ENCODE results near the gene ATF4. TPM values are rescaled to one million over a fixed set of nuclear protein-coding genes. Genes with fewer than 3 reads are reported as not detected.

Gene ATF4
- total RNA-seq, 1 experiment from 2014 or later = 177 TPM

DNA sequence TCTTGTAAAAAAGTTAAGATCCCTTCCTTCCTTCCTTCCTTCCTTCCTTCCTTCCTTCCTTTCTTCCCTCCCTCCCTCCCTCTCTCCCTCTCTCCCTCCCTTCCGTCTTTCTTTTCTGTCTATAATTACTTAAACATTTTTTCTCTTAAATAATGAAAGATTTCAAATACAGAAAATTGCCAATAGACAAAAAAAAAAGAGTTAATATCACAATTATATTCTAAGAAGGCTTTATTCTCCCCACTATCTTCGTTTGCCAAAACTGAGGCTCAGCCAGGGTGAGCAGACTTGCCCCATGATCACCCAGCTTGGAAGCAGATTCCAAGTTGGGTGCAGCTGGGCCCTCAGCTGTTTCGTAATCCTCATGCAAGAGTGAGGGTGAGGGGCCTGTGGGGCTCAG lies 49.9 kb downstream of the ATF4 start:
- CTCF ChIA-PET = interaction anchor here (0.8 kb wide), 1 partner anchor 466 kb away, joined by 3 read pairs; no protein-coding TSS in a partner anchor
- no peak overlapping the region for H3K4me3 ChIP-seq (ENCODE audit: low read depth in 2 of 2, low read length in 2 of 2)
- ATAC-seq = no peak
- in situ Hi-C loops (cut with HindIII; ENCODE audit: low pct_unique_long_range_greater_than_20kb, low sequenced_read_pairs) = no loop called here
- no peaks in the 10 kb centered on the region for H3K9me3 ChIP-seq (ENCODE audit: control insufficient read depth, insufficient read depth, low read depth, low read length)
- POLR2A ChIA-PET = no interaction called here
- H3K27ac ChIP-seq (ENCODE audit: low read length) = no peak overlapping the region
- no peaks in the 10 kb centered on the region for H3K36me3 ChIP-seq (ENCODE audit: control insufficient read depth, insufficient read depth, low read length)
- DNase-seq (ENCODE audit: low read depth, low spot score) = no peak
- H3K4me1 ChIP-seq (ENCODE audit: control insufficient read depth, insufficient read depth, low read length) = peaks cover 4% of the 10 kb centered on the region; the same call in 1 of the 2 replicates
- intact Hi-C loops (cut with micrococcal nuclease; ENCODE audit: unreplicated experiment) = no loop called here
- TF ChIP-seq SIN3A (IDR thresholded peaks at IDR 0.05; ENCODE audit: borderline replicate concordance, insufficient read depth, low read depth, low read length) (no peak), TCF7L2 (IDR thresholded peaks at IDR 0.05; ENCODE audit: low read depth, low read length) (no peak), POLR2AphosphoS5 (IDR thresholded peaks at IDR 0.05; ENCODE audit: low read depth, low read length) (no peak)
- TF ChIP-seq, protein P1, sequence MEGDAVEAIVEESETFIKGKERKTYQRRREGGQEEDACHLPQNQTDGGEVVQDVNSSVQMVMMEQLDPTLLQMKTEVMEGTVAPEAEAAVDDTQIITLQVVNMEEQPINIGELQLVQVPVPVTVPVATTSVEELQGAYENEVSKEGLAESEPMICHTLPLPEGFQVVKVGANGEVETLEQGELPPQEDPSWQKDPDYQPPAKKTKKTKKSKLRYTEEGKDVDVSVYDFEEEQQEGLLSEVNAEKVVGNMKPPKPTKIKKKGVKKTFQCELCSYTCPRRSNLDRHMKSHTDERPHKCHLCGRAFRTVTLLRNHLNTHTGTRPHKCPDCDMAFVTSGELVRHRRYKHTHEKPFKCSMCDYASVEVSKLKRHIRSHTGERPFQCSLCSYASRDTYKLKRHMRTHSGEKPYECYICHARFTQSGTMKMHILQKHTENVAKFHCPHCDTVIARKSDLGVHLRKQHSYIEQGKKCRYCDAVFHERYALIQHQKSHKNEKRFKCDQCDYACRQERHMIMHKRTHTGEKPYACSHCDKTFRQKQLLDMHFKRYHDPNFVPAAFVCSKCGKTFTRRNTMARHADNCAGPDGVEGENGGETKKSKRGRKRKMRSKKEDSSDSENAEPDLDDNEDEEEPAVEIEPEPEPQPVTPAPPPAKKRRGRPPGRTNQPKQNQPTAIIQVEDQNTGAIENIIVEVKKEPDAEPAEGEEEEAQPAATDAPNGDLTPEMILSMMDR (IDR thresholded peaks at IDR 0.05) = no peak
- TF ChIP-seq, protein P2, sequence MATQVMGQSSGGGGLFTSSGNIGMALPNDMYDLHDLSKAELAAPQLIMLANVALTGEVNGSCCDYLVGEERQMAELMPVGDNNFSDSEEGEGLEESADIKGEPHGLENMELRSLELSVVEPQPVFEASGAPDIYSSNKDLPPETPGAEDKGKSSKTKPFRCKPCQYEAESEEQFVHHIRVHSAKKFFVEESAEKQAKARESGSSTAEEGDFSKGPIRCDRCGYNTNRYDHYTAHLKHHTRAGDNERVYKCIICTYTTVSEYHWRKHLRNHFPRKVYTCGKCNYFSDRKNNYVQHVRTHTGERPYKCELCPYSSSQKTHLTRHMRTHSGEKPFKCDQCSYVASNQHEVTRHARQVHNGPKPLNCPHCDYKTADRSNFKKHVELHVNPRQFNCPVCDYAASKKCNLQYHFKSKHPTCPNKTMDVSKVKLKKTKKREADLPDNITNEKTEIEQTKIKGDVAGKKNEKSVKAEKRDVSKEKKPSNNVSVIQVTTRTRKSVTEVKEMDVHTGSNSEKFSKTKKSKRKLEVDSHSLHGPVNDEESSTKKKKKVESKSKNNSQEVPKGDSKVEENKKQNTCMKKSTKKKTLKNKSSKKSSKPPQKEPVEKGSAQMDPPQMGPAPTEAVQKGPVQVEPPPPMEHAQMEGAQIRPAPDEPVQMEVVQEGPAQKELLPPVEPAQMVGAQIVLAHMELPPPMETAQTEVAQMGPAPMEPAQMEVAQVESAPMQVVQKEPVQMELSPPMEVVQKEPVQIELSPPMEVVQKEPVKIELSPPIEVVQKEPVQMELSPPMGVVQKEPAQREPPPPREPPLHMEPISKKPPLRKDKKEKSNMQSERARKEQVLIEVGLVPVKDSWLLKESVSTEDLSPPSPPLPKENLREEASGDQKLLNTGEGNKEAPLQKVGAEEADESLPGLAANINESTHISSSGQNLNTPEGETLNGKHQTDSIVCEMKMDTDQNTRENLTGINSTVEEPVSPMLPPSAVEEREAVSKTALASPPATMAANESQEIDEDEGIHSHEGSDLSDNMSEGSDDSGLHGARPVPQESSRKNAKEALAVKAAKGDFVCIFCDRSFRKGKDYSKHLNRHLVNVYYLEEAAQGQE (IDR thresholded peaks at IDR 0.05; ENCODE audit: insufficient read depth in 1 of 2, low read depth in 2 of 2, low read length in 1 of 2) = no peak
- no peaks in the 10 kb centered on the region for H3K27me3 ChIP-seq (ENCODE audit: control insufficient read depth, insufficient read depth, low read length)
- BruUV-seq (replicated peaks) = no TSS peak

DNA sequence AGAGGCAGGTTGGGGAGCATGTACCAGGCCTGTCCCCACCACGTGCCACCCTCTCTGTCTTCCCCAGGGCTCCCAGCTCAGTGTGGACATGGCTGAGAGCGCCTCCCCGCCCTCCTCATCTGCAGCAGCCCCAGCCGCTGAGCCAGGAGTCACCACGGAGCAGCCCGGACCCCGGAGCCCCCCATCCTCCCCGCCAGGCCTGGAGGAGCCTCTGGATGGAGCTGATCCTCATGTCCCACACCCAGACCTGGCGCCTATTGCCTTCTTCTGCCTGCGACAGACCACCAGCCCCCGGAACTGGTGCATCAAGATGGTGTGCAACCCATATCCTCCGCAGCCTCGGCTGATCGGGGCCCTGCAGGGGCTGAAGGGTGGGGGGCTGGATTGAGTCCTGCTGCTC lies 50.3 kb downstream of the ATF4 start, which contains the start of gene CACNA1I:
TSS of gene CACNA1I (plus strand) at position 89 of the 400 bp plus-strand sequence. CDS start at position 89, 0 bp downstream.
- intact Hi-C loops (cut with micrococcal nuclease; ENCODE audit: unreplicated experiment) = no loop called here
- H3K4me3 ChIP-seq (ENCODE audit: low read depth in 2 of 2, low read length in 2 of 2) = no peak within 1 kb of the TSS
- H3K27ac ChIP-seq (ENCODE audit: low read length) = no peak within 1 kb of the TSS
- ChIA-PET CTCF (interaction anchor here (0.8 kb wide), 1 partner anchor 466 kb away, joined by 3 read pairs; no protein-coding TSS in a partner anchor), POLR2A (no interaction called here)
- H3K36me3 ChIP-seq (ENCODE audit: control insufficient read depth, insufficient read depth, low read length) = no peaks in the 10 kb centered on the region
- peaks cover 4% of the 10 kb centered on the region; the same call in 1 of the 2 replicates for H3K4me1 ChIP-seq (ENCODE audit: control insufficient read depth, insufficient read depth, low read length)
- BruUV-seq (replicated peaks) = no TSS peak
- H3K27me3 ChIP-seq (ENCODE audit: control insufficient read depth, insufficient read depth, low read length) = no peaks in the 10 kb centered on the region
- DNase-seq (ENCODE audit: low read depth, low spot score) (no peak), ATAC-seq (no peak)
- H3K9me3 ChIP-seq (ENCODE audit: control insufficient read depth, insufficient read depth, low read depth, low read length) = no peaks in the 10 kb centered on the region
- in situ Hi-C loops (cut with HindIII; ENCODE audit: low pct_unique_long_range_greater_than_20kb, low sequenced_read_pairs) = no loop called here
- TF ChIP-seq, protein P1 (IDR thresholded peaks at IDR 0.05) = no peak
- TF ChIP-seq, protein P2 (IDR thresholded peaks at IDR 0.05; ENCODE audit: insufficient read depth in 1 of 2, low read depth in 2 of 2, low read length in 1 of 2) = no peak
- TF ChIP-seq TCF7L2 (IDR thresholded peaks at IDR 0.05; ENCODE audit: low read depth, low read length) = no peak
- no peak for TF ChIP-seq SIN3A (IDR thresholded peaks at IDR 0.05; ENCODE audit: borderline replicate concordance, insufficient read depth, low read depth, low read length)
- TF ChIP-seq POLR2AphosphoS5 (IDR thresholded peaks at IDR 0.05; ENCODE audit: low read depth, low read length) = no peak

Data from Panc1 (cell line).